PC-9 (cell line): ENCODE results near the gene PSMB7. TPM values are rescaled to one million over a fixed set of nuclear protein-coding genes. Genes with fewer than 3 reads are reported as not detected.

ENCODE experiments used
- BruUV-seq: library from RNA; stranded (reverse); fragments of 400-500 nt; replicated peaks from 2 replicates; lab custom pipeline; 2021; lab: Mats Ljungman, UMichigan
- CTCF ChIA-PET: fragments of 300-600 bp; sonication (Branson Sonifier 250); formaldehyde crosslinking; loops from one replicate; lab custom pipeline; 2022; ENCODE audit warnings: antibody characterized with exemption; lab: Charles Lee
- POLR2A ChIA-PET: fragments of 300-600 bp; sonication (Branson Sonifier 250); formaldehyde crosslinking; loops from one replicate; lab custom pipeline; 2022; ENCODE audit warnings: antibody characterized with exemption; ENCODE audit not compliant: unreplicated experiment; lab: Charles Lee
- DNase-seq, 2 experiments: peaks; one replicate each; pipeline versions ENCODE4 v3.0.0 to v3.0.0-alpha.2; 2015 to 2022; ENCODE audit warnings: mixed read lengths in 1 of 2
- H2AFZ ChIP-seq: fragments of 200-600 bp; sonication (generic); 2 replicates; pipeline ENCODE4 v1.8.1; 2017; ENCODE audit warnings: antibody characterized with exemption
- H3F3A ChIP-seq: fragments of 200-600 bp; sonication (generic); 2 replicates; pipeline ENCODE4 v1.8.1; 2017; ENCODE audit warnings: antibody characterized with exemption, mild to moderate bottlenecking, low read depth; ENCODE audit not compliant: insufficient read depth
- H3K27ac ChIP-seq: fragments of 200-600 bp; sonication (generic); 2 replicates; pipeline ENCODE4 v1.6.1; 2016; ENCODE audit warnings: mixed run types
- H3K27me3 ChIP-seq: fragments of 200-600 bp; sonication (generic); 2 replicates; pipeline ENCODE4 v1.6.1; 2016; ENCODE audit warnings: low read depth, mixed run types; ENCODE audit not compliant: insufficient read depth
- H3K36me3 ChIP-seq: fragments of 200-600 bp; sonication (generic); 2 replicates; pipeline ENCODE4 v1.6.1; 2016; ENCODE audit warnings: low read depth, mixed run types
- H3K4me1 ChIP-seq: fragments of 200-600 bp; sonication (generic); replicated peaks from 2 replicates; pipeline ENCODE4 v1.6.1; 2016; ENCODE audit warnings: mixed run types; ENCODE audit not compliant: insufficient read depth
- H3K4me2 ChIP-seq: fragments of 200-600 bp; sonication (generic); 2 replicates; pipeline ENCODE4 v1.6.1; 2017; ENCODE audit warnings: mixed run types
- H3K4me3 ChIP-seq: fragments of 200-600 bp; sonication (generic); 2 replicates; pipeline ENCODE4 v1.6.1; 2016; ENCODE audit warnings: mixed run types
- H3K79me2 ChIP-seq: fragments of 200-600 bp; sonication (generic); 2 replicates; pipeline ENCODE4 v1.6.1; 2017; ENCODE audit warnings: low read depth, mixed run types
- H3K9me2 ChIP-seq: fragments of 200-600 bp; sonication (generic); 2 replicates; pipeline ENCODE4 v1.8.1; 2017; ENCODE audit warnings: mild to moderate bottlenecking; ENCODE audit not compliant: insufficient read depth
- H3K9me3 ChIP-seq: fragments of 200-600 bp; sonication (generic); 2 replicates; pipeline ENCODE4 v1.8.1; 2016; ENCODE audit warnings: low read depth; ENCODE audit not compliant: insufficient read depth
- H4K20me1 ChIP-seq: fragments of 200-600 bp; sonication (generic); 2 replicates; pipeline ENCODE4 v1.8.1; 2017; ENCODE audit not compliant: insufficient read depth
- CTCF ChIP-seq: fragments of 200-600 bp; sonication (generic); conservative IDR thresholded peaks from 2 replicates; pipeline ENCODE4 v1.6.1; 2017; ENCODE audit warnings: mixed run types, antibody characterized with exemption, mild to moderate bottlenecking, moderate library complexity
- EZH2 ChIP-seq: fragments of 200-600 bp; sonication (generic); IDR thresholded peaks from 2 replicates; pipeline ENCODE4 v1.8.0; 2017; ENCODE audit warnings: antibody characterized with exemption, low read depth
- intact Hi-C: fragments of 100-400 bp; cut with micrococcal nuclease; formaldehyde crosslinking; loops from one replicate; pipeline ENCODE4 v1.10.0; 2022; ENCODE audit not compliant: unreplicated experiment
- total RNA-seq: library from RNA; stranded (reverse); gene quantifications from 2 replicates; pipeline ENCODE4 v1.2.3, GENCODE V29; 2021

PSMB7 gene
- total RNA-seq, 1 experiment from 2014 or later = 359 TPM

- no peaks in the 10 kb centered on the region for H4K20me1 ChIP-seq
- ChIA-PET POLR2A (no interaction called here), CTCF (no interaction called here)
- no peak overlapping the region for H3K4me2 ChIP-seq
- no TSS peak for BruUV-seq
- no peaks in the 10 kb centered on the region for H3K27me3 ChIP-seq
- intact Hi-C loops = no loop called here
- H3K4me3 ChIP-seq = no peak overlapping the region
- no peak for DNase-seq
- no peaks in the 10 kb centered on the region for H3K36me3 ChIP-seq
- no peaks in the 10 kb centered on the region for H3K9me3 ChIP-seq
- no peak overlapping the region for H2AFZ ChIP-seq
- peaks cover 5% of the 10 kb centered on the region; the same call in 1 of the 2 replicates for H3F3A ChIP-seq
- no peaks in the 10 kb centered on the region for H3K4me1 ChIP-seq
- no peak overlapping the region for H3K27ac ChIP-seq
- TF ChIP-seq CTCF = no peak
- TF ChIP-seq EZH2 = no peak
- no peaks in the 10 kb centered on the region for H3K9me2 ChIP-seq
- H3K79me2 ChIP-seq = no peaks in the 10 kb centered on the region
Observed at GRCh38 chr9:124457887-124458431, 42.7 kb upstream of the PSMB7 start.

- Histone ChIP-seq H3K36me3 (no peaks in the 10 kb centered on the region), H3K4me3 (no peak overlapping the region), H4K20me1 (no peaks in the 10 kb centered on the region), H2AFZ (no peak overlapping the region), H3K27ac (no peak overlapping the region), H3K9me3 (no peaks in the 10 kb centered on the region), H3F3A (peaks cover 5% of the 10 kb centered on the region; the same call in 1 of the 2 replicates), H3K27me3 (no peaks in the 10 kb centered on the region), H3K4me1 (no peaks in the 10 kb centered on the region), H3K9me2 (no peaks in the 10 kb centered on the region), H3K4me2 (no peak overlapping the region), H3K79me2 (no peaks in the 10 kb centered on the region)
- no TSS peak for BruUV-seq
- CTCF ChIA-PET = no interaction called here
- intact Hi-C loops = no loop called here
- no peak for DNase-seq
- POLR2A ChIA-PET = no interaction called here
- TF ChIP-seq EZH2 (no peak), CTCF (no peak)
Observed at GRCh38 chr9:124457079-124457886, 42.0 kb upstream of the PSMB7 start.

GRCh38 chr9:124456341-124457078 is 41.3 kb upstream of the PSMB7 start:
- ChIA-PET CTCF (no interaction called here), POLR2A (no interaction called here)
- Histone ChIP-seq H2AFZ (no peak overlapping the region), H3F3A (peaks cover 5% of the 10 kb centered on the region; the same call in 1 of the 2 replicates), H3K9me3 (no peaks in the 10 kb centered on the region), H3K27me3 (no peaks in the 10 kb centered on the region), H4K20me1 (no peaks in the 10 kb centered on the region), H3K4me2 (no peak overlapping the region), H3K9me2 (no peaks in the 10 kb centered on the region), H3K27ac (no peak overlapping the region), H3K36me3 (no peaks in the 10 kb centered on the region), H3K4me1 (no peaks in the 10 kb centered on the region), H3K79me2 (no peaks in the 10 kb centered on the region), H3K4me3 (no peak overlapping the region)
- DNase-seq = no peak
- BruUV-seq = no TSS peak
- intact Hi-C loops = no loop called here
- no peak for TF ChIP-seq EZH2
- TF ChIP-seq CTCF = no peak
